Measurements from ENCODE around the gene KRT3.

The KRT3 gene

DNA sequence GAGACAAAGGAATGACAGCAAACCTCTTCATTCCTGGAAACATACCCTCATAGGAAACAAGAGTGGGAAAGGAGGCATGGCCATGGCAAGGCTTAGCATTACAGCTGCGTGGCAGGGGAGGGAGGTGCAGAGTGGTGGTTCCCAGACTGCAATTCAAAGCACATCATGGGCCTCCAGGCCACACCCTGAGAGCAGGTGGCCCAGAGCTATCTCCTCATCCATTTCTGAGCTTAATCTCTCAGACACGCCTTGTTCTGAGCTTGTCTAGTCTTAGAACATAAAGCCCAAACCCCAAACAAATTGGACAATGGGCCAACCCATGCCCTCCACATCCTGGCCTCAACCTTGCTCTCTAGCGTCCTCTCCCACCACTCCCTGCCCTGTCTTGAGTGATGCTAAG is 5.9 kb upstream of the KRT3 start:
- TF ChIP-seq, protein P1, sequence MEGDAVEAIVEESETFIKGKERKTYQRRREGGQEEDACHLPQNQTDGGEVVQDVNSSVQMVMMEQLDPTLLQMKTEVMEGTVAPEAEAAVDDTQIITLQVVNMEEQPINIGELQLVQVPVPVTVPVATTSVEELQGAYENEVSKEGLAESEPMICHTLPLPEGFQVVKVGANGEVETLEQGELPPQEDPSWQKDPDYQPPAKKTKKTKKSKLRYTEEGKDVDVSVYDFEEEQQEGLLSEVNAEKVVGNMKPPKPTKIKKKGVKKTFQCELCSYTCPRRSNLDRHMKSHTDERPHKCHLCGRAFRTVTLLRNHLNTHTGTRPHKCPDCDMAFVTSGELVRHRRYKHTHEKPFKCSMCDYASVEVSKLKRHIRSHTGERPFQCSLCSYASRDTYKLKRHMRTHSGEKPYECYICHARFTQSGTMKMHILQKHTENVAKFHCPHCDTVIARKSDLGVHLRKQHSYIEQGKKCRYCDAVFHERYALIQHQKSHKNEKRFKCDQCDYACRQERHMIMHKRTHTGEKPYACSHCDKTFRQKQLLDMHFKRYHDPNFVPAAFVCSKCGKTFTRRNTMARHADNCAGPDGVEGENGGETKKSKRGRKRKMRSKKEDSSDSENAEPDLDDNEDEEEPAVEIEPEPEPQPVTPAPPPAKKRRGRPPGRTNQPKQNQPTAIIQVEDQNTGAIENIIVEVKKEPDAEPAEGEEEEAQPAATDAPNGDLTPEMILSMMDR (IDR thresholded peaks at IDR 0.05; ENCODE audit: low read depth, low read length): no peak
- H3K4me3 ChIP-seq (ENCODE audit: low read depth, low read length): no peak overlapping the region

DNA sequence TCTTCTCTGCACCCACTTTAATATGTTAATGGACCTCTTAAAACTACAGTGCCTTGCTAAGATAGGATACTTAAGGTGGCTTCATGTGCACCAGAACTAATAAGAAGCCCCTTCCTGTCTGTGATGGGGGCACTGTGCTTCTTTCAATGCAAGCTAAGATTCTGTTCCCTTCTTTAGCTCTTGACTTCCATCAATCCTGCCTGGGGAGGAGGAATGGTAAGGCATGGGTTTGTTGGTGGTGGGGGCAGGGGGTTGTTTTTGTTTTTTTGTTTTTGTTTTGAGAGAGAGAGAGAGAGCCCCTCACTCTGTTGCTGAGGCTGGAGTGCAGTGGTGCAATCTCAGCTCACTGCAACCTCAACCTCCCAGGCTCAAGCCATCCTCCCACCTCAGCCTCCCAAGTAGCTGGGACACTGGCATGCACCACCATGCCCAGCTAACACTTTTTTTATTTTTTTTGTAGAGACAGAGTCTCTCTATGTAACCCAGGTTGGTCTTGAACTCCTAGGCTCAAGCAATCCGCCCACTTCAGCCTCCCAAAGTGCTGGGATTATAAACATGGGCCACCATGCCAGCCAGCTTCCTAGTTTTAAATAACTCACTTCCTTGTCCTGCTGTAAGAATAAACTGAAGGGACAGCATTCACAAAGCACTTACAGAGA is 4.5 kb upstream of the KRT3 start:
- TF ChIP-seq, protein P1 (IDR thresholded peaks at IDR 0.05; ENCODE audit: low read depth, low read length): no peak
- no peak overlapping the region for H3K4me3 ChIP-seq (ENCODE audit: low read depth, low read length)

DNA sequence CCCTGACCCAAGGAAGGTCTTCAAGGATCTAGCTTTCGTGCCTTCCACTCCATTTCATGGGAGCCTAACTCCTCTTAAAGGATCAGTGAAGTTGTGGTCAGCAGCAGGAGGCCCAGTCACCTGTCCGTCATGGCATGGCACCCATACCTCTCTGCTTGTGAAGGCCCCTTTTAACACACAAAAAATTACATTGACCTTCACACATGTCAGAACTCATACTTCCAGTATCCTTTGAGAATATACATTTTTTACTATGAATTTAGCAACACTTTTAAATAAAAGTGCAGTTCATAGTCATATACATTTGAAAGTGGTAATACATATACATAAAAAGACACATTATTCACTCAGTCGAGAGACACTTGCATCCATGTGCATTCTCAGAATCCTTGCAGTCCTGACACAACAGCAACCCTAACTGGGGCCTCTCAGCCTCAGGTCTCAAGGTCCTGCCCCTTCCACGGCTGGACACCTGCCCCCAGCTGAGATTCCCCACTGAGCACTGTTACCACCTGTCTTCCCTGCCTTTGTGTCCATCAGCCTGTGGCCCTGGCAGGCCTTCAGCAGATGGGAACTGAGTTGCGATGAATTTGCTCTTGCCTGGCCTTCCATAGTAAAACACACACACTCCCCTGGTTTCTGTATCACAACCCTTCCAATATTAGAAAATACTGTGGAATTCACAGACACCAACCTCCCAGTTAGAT is 3.7 kb upstream of the KRT3 start:
- H3K4me3 ChIP-seq (ENCODE audit: low read depth, low read length): no peak overlapping the region
- TF ChIP-seq, protein P1 (IDR thresholded peaks at IDR 0.05; ENCODE audit: low read depth, low read length): no peak

DNA sequence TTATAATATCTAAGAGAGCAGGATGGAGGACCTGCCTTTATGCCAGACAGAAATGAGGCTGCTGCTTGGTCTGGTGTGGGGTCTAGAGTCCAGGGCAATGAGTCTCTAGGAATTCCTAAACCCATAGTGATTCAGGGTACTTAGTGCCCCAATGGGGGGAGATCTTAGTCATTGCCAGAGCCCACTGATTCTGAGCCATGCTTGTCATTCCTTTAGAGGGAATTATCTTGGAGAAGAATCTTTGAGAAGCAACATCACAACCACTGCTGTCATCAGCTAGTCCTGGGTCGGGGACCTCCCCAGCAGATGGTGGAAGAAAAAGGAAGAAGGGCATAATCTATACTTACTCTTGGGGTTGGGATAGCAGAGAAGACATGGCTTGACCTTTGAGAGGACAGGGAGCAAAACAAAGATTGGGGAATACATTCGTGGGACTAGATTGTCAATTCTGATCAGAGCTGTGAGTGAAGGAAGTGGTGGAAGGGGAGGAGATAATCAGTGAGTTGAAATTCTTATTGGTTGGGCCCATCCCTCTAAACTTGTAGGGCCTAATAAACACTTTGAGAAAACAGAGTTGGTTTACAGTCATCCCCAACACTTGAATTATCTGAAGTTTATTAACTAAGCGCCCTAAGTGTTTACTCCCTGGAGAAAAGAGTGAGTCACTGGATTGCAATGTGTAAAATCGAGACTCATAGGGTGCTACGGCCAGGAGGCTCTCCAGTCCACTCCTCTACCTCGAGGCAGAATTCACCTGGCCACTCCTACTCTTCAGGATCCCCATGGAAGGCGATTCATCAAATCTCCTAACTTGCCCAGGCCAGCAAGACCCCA is 3.0 kb upstream of the KRT3 start:
- no peak overlapping the region for H3K4me3 ChIP-seq (ENCODE audit: low read depth, low read length)
- TF ChIP-seq, protein P1 (IDR thresholded peaks at IDR 0.05; ENCODE audit: low read depth, low read length): no peak

DNA sequence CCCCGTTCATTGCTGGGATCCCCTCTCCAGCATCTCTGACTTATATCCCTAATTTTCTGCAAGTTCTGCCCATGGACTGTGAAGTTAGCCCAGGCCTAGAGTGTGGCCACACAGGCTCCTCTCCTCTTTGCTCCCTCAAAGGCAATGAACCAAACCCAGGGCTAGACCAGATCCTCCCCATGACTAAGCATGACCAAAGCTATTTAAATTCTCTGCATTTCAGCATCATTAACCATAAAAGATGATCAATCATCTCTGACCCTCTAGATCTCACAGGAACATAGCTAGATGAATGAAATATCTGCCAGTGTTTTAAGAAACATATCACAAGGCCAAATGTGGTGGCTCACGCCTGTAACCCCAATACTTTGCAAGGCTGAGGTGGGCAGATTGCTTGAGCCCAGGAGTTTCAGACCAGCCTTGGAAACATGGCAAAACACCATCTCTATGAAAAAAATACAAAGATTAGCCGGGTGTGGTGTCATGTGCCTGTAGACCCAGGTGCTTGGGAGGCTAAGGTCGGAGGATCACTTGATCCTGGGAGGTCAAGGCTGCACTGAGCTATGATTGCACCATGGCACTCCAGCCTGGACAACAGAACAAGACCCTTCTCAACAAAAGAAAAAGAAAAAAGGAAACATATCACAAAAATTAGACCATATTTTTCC is 2.2 kb upstream of the KRT3 start:
- TF ChIP-seq, protein P1 (IDR thresholded peaks at IDR 0.05; ENCODE audit: low read depth, low read length): no peak

DNA sequence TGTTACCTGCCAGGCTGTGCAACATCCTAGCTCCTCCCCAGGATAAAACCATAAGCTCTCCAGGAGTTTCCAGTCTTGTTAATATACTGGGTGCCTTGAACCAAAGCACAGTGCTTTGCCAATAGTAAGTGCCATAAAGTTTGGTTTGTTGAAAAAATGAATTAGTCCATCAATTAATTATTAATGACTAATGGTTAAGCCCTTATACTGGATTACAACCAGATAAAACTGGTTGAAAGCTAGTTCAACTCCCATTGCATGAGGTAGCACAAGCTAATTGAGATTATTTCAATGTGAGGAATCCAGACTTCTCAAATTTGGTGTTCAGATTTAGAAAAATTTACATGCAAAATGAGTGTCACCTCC is 1.6 kb upstream of the KRT3 start:
- TF ChIP-seq, protein P1 (IDR thresholded peaks at IDR 0.05; ENCODE audit: low read depth, low read length): no peak
- H3K4me3 ChIP-seq (ENCODE audit: low read depth, low read length): no peak overlapping the region

More for the DNA sequence above, 2.2 kb upstream of the KRT3 start:
- no peak overlapping the region for H3K4me3 ChIP-seq (ENCODE audit: low read depth, low read length)

Data from WI38 (cell line).